Karpas-422 (cell line): ENCODE results near the gene MAPKAPK3. TPM values are rescaled to one million over a fixed set of nuclear protein-coding genes. Genes with fewer than 3 reads are reported as not detected.

Source experiments
- DNase-seq: peaks from one replicate; pipeline ENCODE4 v3.0.0-alpha.2; 2015
- H2AFZ ChIP-seq: fragments of 200-600 bp; sonication (generic); 2 replicates; pipeline ENCODE4 v1.6.1; 2014; ENCODE audit warnings: antibody characterized with exemption, low read length, mixed read lengths
- H3K27ac ChIP-seq: fragments of 200-600 bp; sonication (generic); 2 replicates; pipeline ENCODE4 v1.5.1; 2014; ENCODE audit warnings: mild to moderate bottlenecking, low read length, moderate library complexity
- H3K27me3 ChIP-seq: fragments of 200-600 bp; sonication (generic); 2 replicates; pipeline ENCODE4 v1.6.1; 2014; ENCODE audit warnings: low read length, mixed read lengths
- H3K36me3 ChIP-seq: fragments of 200-600 bp; sonication (generic); 2 replicates; pipeline ENCODE4 v1.6.1; 2014; ENCODE audit warnings: low read length, mixed read lengths; ENCODE audit not compliant: insufficient read depth
- H3K4me1 ChIP-seq: fragments of 200-600 bp; sonication (generic); 2 replicates; pipeline ENCODE4 v1.6.1; 2014; ENCODE audit warnings: mild to moderate bottlenecking, low read length, mixed read lengths
- H3K4me2 ChIP-seq: fragments of 200-600 bp; sonication (generic); 2 replicates; pipeline ENCODE4 v1.6.1; 2014; ENCODE audit warnings: low read length, low read depth, mild to moderate bottlenecking; ENCODE audit not compliant: poor library complexity, severe bottlenecking
- H3K4me3 ChIP-seq: fragments of 200-600 bp; sonication (generic); 2 replicates; pipeline ENCODE4 v1.5.1; 2014; ENCODE audit warnings: mild to moderate bottlenecking, antibody characterized with exemption, low read length, mixed read lengths
- H3K79me2 ChIP-seq: fragments of 200-600 bp; sonication (generic); 2 replicates; pipeline ENCODE4 v1.6.1; 2014; ENCODE audit warnings: mild to moderate bottlenecking, low read length, mixed read lengths
- H3K9ac ChIP-seq: fragments of 200-600 bp; sonication (generic); 2 replicates; pipeline ENCODE4 v1.6.0; 2014; ENCODE audit warnings: low read length
- H3K9me2 ChIP-seq: fragments of 200-600 bp; sonication (generic), shearing (Covaris generic); replicated peaks from 2 replicates; pipeline ENCODE4 v1.6.0; 2014; ENCODE audit warnings: mild to moderate bottlenecking, low read length, moderate library complexity; ENCODE audit not compliant: insufficient read depth
- H3K9me3 ChIP-seq: fragments of 300-700, 200-600 bp; sonication (generic); 2 replicates; pipeline ENCODE4 v1.6.1; 2014; ENCODE audit warnings: low read length, mixed read lengths
- H4K20me1 ChIP-seq: fragments of 200-600 bp; sonication (generic); 2 replicates; pipeline ENCODE4 v1.6.1; 2014; ENCODE audit warnings: mild to moderate bottlenecking, antibody characterized with exemption, low read length, low read depth; ENCODE audit not compliant: insufficient read depth
- total RNA-seq: library from RNA; depleted of rRNA; stranded (reverse); fragments of >200 nt; shearing (Covaris generic); gene quantifications from 2 replicates; pipeline ENCODE4 v1.2.3, GENCODE V29; 2014; ENCODE audit warnings: low replicate concordance

Gene MAPKAPK3
- total RNA-seq, 1 experiment from 2014 or later, result 20.8 TPM

GRCh38 chr3:50604110-50604621, 12.8 kb upstream of the MAPKAPK3 start:
- Histone ChIP-seq H3K79me2 (no peaks in the 10 kb centered on the region), H3K9me3 (no peaks in the 10 kb centered on the region), H2AFZ (no peak overlapping the region), H3K9me2 (no peaks in the 10 kb centered on the region), H3K4me3 (no peak overlapping the region), H3K27ac (no peak overlapping the region), H3K9ac (no peak overlapping the region), H4K20me1 (no peaks in the 10 kb centered on the region), H3K4me2 (no peak overlapping the region), H3K27me3 (no peaks in the 10 kb centered on the region), H3K36me3 (no peaks in the 10 kb centered on the region), H3K4me1 (no peaks in the 10 kb centered on the region)
- no peak for DNase-seq

- Histone ChIP-seq H3K4me3 (no peak overlapping the region), H3K9me2 (no peaks in the 10 kb centered on the region), H3K79me2 (no peaks in the 10 kb centered on the region), H3K9ac (no peak overlapping the region), H3K9me3 (no peaks in the 10 kb centered on the region), H2AFZ (no peak overlapping the region), H3K4me2 (no peak overlapping the region), H3K4me1 (no peaks in the 10 kb centered on the region), H3K36me3 (no peaks in the 10 kb centered on the region), H3K27me3 (no peaks in the 10 kb centered on the region), H3K27ac (no peak overlapping the region), H4K20me1 (no peaks in the 10 kb centered on the region)
- DNase-seq, result no peak
Observed at GRCh38 chr3:50604628-50605588, 12.0 kb upstream of the MAPKAPK3 start.

DNA sequence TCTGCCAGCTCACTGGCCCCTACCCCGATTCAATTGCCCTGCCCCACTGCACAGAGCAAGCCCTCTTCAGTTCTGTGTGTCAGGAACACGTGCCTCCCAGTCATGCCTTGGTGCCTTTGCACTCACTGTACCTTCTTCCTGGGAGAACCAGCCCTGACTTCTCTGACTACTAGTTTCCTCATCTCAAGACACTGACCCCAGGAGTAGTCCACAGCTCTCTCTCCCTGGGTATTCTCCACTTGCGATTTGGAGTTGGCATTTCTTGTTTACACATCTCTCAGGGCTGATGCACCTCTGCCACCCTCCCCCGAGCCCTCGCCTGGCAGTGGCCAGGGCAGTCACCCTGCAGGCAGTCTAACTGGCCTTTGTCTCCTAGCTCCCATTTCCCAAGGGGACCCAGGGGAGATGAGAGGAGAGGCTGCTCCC, 11.0 kb upstream of the MAPKAPK3 start:
- no peak for DNase-seq
- H3K4me1 ChIP-seq, result peaks cover under 1% of the 10 kb centered on the region
- no peak overlapping the region for H3K27ac ChIP-seq
- no peak overlapping the region for H2AFZ ChIP-seq
- no peak overlapping the region for H3K4me3 ChIP-seq
- no peaks in the 10 kb centered on the region for H3K79me2 ChIP-seq
- no peaks in the 10 kb centered on the region for H3K9me3 ChIP-seq
- peaks cover under 1% of the 10 kb centered on the region; the same call in 1 of the 2 replicates for H4K20me1 ChIP-seq
- no peaks in the 10 kb centered on the region for H3K36me3 ChIP-seq
- no peak overlapping the region for H3K9ac ChIP-seq
- H3K27me3 ChIP-seq, result no peaks in the 10 kb centered on the region
- no peak overlapping the region for H3K4me2 ChIP-seq
- H3K9me2 ChIP-seq, result no peaks in the 10 kb centered on the region

DNA sequence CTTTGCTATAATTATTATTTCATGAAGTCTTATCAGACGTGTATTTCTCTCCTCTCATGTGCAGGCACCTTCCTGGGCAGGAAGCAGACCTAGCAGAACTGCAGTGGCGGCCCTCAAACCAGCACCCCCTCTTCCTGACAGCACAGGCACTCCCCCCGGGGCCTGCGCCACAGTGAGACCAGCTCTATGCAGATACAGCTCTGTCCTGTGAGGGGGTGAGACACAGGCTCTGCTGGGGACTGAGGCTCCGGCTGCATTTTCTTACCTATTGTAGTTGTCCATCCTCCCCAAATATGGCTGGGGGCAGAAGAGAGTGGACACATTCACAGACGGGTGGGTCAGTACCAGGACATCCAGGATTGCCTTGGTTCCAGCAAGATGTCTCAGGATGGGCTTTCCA, 10.4 kb upstream of the MAPKAPK3 start:
- no peak overlapping the region for H3K4me3 ChIP-seq
- no peak overlapping the region for H3K4me2 ChIP-seq
- H3K79me2 ChIP-seq, result no peaks in the 10 kb centered on the region
- no peaks in the 10 kb centered on the region for H3K9me3 ChIP-seq
- peaks cover 7% of the 10 kb centered on the region for H3K4me1 ChIP-seq
- peaks cover 5% of the 10 kb centered on the region; the same call in 1 of the 2 replicates for H4K20me1 ChIP-seq
- no peaks in the 10 kb centered on the region for H3K36me3 ChIP-seq
- H3K9ac ChIP-seq, result no peak overlapping the region
- H3K27ac ChIP-seq, result no peak overlapping the region
- no peak for DNase-seq
- H3K27me3 ChIP-seq, result no peaks in the 10 kb centered on the region
- H3K9me2 ChIP-seq, result no peaks in the 10 kb centered on the region
- no peak overlapping the region for H2AFZ ChIP-seq

DNA sequence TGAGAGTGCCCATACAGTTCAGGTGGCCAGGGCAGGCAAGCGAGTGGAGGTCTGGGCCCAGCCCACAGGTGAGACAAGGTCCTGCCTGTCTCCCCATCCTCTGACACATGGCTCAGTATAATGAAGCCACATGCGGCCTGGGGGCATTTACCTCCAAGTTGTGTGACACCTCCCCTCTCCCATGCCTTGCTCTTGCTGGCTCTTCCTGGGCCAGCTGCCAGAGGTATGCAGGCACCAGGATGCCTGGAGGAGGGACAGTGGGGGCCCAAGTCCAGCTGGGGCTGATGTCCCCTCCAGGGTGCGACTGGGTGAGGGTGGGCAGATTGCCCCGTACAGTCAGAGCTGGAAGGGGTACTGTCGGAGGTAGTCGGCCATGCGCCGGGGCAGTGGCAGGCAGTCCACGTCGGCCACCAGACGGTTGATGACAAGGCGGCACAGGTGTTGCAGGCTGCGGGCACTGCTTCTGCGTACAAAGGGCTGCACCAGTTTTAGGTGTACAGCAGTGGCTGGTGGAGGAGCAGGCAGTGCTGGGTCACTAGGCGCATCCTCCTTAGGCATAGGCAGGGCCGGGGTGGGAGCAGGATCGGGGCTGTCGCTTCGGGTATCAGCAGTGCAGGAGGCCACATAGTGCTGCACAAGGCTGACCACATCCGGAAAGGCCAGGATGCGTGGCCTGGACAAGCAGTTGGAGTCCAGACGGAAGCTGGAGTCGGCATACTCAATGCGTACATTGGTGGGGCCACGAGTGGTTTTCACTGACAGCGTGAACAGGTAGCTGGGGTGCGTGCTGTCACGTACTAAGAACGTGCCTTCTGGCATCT, 9.5 kb upstream of the MAPKAPK3 start:
- DNase-seq, result no peak
- H3K79me2 ChIP-seq, result no peaks in the 10 kb centered on the region
- H3K9me3 ChIP-seq, result no peaks in the 10 kb centered on the region
- no peak overlapping the region for H3K4me2 ChIP-seq
- H3K9ac ChIP-seq, result no peak overlapping the region
- H3K27me3 ChIP-seq, result no peaks in the 10 kb centered on the region
- no peaks in the 10 kb centered on the region for H3K9me2 ChIP-seq
- peaks cover 14% of the 10 kb centered on the region for H3K4me1 ChIP-seq
- no peak overlapping the region for H3K27ac ChIP-seq
- peaks cover 8% of the 10 kb centered on the region; the same call in 1 of the 2 replicates for H4K20me1 ChIP-seq
- H3K4me3 ChIP-seq, result no peak overlapping the region
- no peaks in the 10 kb centered on the region for H3K36me3 ChIP-seq
- no peak overlapping the region for H2AFZ ChIP-seq

DNA sequence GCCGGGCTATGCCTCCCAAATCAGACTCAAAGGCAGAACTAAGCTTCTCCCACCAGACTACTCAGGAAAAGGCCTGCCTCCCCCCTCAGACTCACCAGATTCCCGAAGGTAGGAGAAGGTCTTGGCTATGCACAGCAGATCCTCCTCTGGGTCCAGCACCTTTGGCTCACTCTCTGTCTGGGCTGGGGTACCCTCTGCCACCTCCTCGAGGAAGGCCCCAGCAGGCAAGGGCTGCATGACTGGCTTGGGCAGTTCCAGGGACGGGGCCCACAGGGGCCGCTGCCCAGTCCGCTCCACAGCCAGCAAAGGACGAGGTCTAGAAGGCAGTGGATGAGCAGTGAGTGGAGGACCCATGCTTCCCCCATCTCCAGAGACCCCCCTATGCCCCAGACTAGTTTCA, 8.7 kb upstream of the MAPKAPK3 start:
- no peaks in the 10 kb centered on the region for H3K36me3 ChIP-seq
- H4K20me1 ChIP-seq, result peaks cover 11% of the 10 kb centered on the region; the same call in 1 of the 2 replicates
- no peaks in the 10 kb centered on the region for H3K27me3 ChIP-seq
- H3K9me2 ChIP-seq, result no peaks in the 10 kb centered on the region
- no peaks in the 10 kb centered on the region for H3K9me3 ChIP-seq
- DNase-seq, result no peak
- no peak overlapping the region for H2AFZ ChIP-seq
- no peak overlapping the region for H3K4me2 ChIP-seq
- no peaks in the 10 kb centered on the region for H3K79me2 ChIP-seq
- H3K4me1 ChIP-seq, result peaks cover 14% of the 10 kb centered on the region
- H3K9ac ChIP-seq, result no peak overlapping the region
- no peak overlapping the region for H3K27ac ChIP-seq
- H3K4me3 ChIP-seq, result no peak overlapping the region

- Histone ChIP-seq H3K4me3 (no peak overlapping the region), H3K4me2 (no peak overlapping the region)
Observed at GRCh38 chr3:50609071-50609762, 7.7 kb upstream of the MAPKAPK3 start.

More at GRCh38 chr3:50609071-50609762, 7.7 kb upstream of the MAPKAPK3 start:
- Histone ChIP-seq H3K4me1 (peaks cover 14% of the 10 kb centered on the region), H3K27me3 (no peaks in the 10 kb centered on the region), H3K9ac (no peak overlapping the region), H3K79me2 (no peaks in the 10 kb centered on the region), H2AFZ (no peak overlapping the region), H3K9me2 (no peaks in the 10 kb centered on the region), H4K20me1 (peaks cover 11% of the 10 kb centered on the region; the same call in 1 of the 2 replicates), H3K9me3 (no peaks in the 10 kb centered on the region), H3K36me3 (no peaks in the 10 kb centered on the region), H3K27ac (no peak overlapping the region)
- no peak for DNase-seq
